ENCODE data around the gene ADAMTS3. TPM values are rescaled to one million over a fixed set of nuclear protein-coding genes. Genes with fewer than 3 reads are reported as not detected.

ADAMTS3 gene
- total RNA-seq, 4 donors from 2014 or later: 0.37 to 3.6 (median 0.75) TPM

GRCh38 chr4:72513227-72513626, 55.8 kb downstream of the ADAMTS3 start:
- intact Hi-C loops (cut with DNase I; ENCODE audit: low total_unique reads): no loop called here
- H3K4me3 ChIP-seq (ENCODE audit: low read depth, poor library complexity, severe bottlenecking): no peak overlapping the region
- no peak for DNase-seq (ENCODE audit: low spot score in 2 of 2)
- WGBS, 2 donors: 85 to 91% methylated on average over 2 of the region's 2 CpGs
- TF ChIP-seq CTCF (IDR thresholded peaks at IDR 0.05) (no peak), POLR2A (IDR thresholded peaks at IDR 0.05) (no peak)

GRCh38 chr4:72507860-72508419, 61.1 kb downstream of the ADAMTS3 start:
- DNase-seq (ENCODE audit: low spot score in 2 of 2): no peak
- H3K4me3 ChIP-seq (ENCODE audit: low read depth, poor library complexity, severe bottlenecking): no peak overlapping the region
- 89 to 97% methylated on average over 1 of the region's 1 CpG for WGBS, 2 donors
- intact Hi-C loops (cut with DNase I; ENCODE audit: low total_unique reads): no loop called here
- TF ChIP-seq CTCF (IDR thresholded peaks at IDR 0.05): no peak
- no peak for TF ChIP-seq POLR2A (IDR thresholded peaks at IDR 0.05)

GRCh38 chr4:72507167-72507566, 61.9 kb downstream of the ADAMTS3 start:
- intact Hi-C loops (cut with DNase I; ENCODE audit: low total_unique reads): no loop called here
- no peak overlapping the region for H3K4me3 ChIP-seq (ENCODE audit: low read depth, poor library complexity, severe bottlenecking)
- DNase-seq (ENCODE audit: low spot score in 2 of 2): no peak
- TF ChIP-seq CTCF (IDR thresholded peaks at IDR 0.05) (no peak), POLR2A (IDR thresholded peaks at IDR 0.05) (no peak)
- 64 to 65% methylated on average over 2 of the region's 2 CpGs for WGBS, 2 donors

GRCh38 chr4:72505314-72505744, 63.7 kb downstream of the ADAMTS3 start:
- no peak for DNase-seq (ENCODE audit: low spot score in 2 of 2)
- TF ChIP-seq POLR2A (IDR thresholded peaks at IDR 0.05) (no peak), CTCF (IDR thresholded peaks at IDR 0.05) (no peak)
- H3K4me3 ChIP-seq (ENCODE audit: low read depth, poor library complexity, severe bottlenecking): no peak overlapping the region
- intact Hi-C loops (cut with DNase I; ENCODE audit: low total_unique reads): no loop called here
- 0 to 12% methylated on average over 3 of the region's 3 CpGs for WGBS, 2 donors

GRCh38 chr4:72500214-72500613, 68.8 kb downstream of the ADAMTS3 start:
- TF ChIP-seq POLR2A (IDR thresholded peaks at IDR 0.05): no peak
- no peak for TF ChIP-seq CTCF (IDR thresholded peaks at IDR 0.05)
- DNase-seq (ENCODE audit: low spot score in 2 of 2): no peak
- H3K4me3 ChIP-seq (ENCODE audit: low read depth, poor library complexity, severe bottlenecking): no peak overlapping the region
- intact Hi-C loops (cut with DNase I; ENCODE audit: low total_unique reads): no loop called here
- WGBS, 2 donors: 67 to 69% methylated on average over 2 of the region's 2 CpGs

GRCh38 chr4:72496119-72496518, 72.9 kb downstream of the ADAMTS3 start:
- H3K4me3 ChIP-seq (ENCODE audit: low read depth, poor library complexity, severe bottlenecking): no peak overlapping the region
- TF ChIP-seq POLR2A (IDR thresholded peaks at IDR 0.05): no peak
- no peak for TF ChIP-seq CTCF (IDR thresholded peaks at IDR 0.05)
- 33 to 36% methylated on average over 1 of the region's 1 CpG for WGBS, 2 donors
- DNase-seq (ENCODE audit: low spot score in 2 of 2): no peak
- intact Hi-C loops (cut with DNase I; ENCODE audit: low total_unique reads): no loop called here
